A549 treated with Hydrocortisone at 1 μM for 4 hours (cell line): ENCODE measurements around the gene CDK16. TPM values are rescaled to one million over a fixed set of nuclear protein-coding genes. Genes with fewer than 3 reads are reported as not detected.

ENCODE experiments used
- total RNA-seq: library from RNA; stranded (reverse); fragments of 200-300 nt; extraction: Qiagen RNA extraction; gene quantifications from 5 replicates; pipeline ENCODE4 v1.2.3, GENCODE V29; 2022

CDK16 gene
- 92.9 to 110 TPM (median 107 TPM) in 5 replicates for total RNA-seq

GRCh38 chrX:47218280-47218919 lies at the start of gene CDK16:
CDK16 (plus strand) TSS chrX:47218681; CDS start chrX:47223558, 4,877 bp downstream.

GRCh38 chrX:47193475-47194193 lies 24.8 kb upstream of the CDK16 start, which contains the start of gene UBA1:
UBA1 (plus strand) TSS chrX:47193829; CDS start chrX:47198803, 4,974 bp downstream.

GRCh38 chrX:47232803-47233332 lies 14.4 kb downstream of the CDK16 start, which contains the start of gene USP11:
USP11 (plus strand) TSS chrX:47233009; CDS start chrX:47233044, 35 bp downstream.

Other genes with a start within 250 kb of the CDK16 start
- gene RGN, start 140.2 kb upstream of the CDK16 start, total RNA-seq = 0.05 TPM in 1 of 5 replicates, not detected in the others
- gene NDUFB11, start 74.0 kb upstream of the CDK16 start, total RNA-seq = 122 to 182 TPM (median 168 TPM) in 5 replicates
- gene RBM10, start 73.5 kb upstream of the CDK16 start, total RNA-seq = 35.7 to 41.6 TPM (median 39.2 TPM) in 5 replicates
- 184 to 207 TPM (median 190 TPM) in 5 replicates for gene UBA1, start 24.9 kb upstream of the CDK16 start, total RNA-seq
- gene USP11, start 14.3 kb downstream of the CDK16 start, total RNA-seq = 45.6 to 60.7 TPM (median 52.5 TPM) in 5 replicates
- 0.05 TPM in 1 of 5 replicates, not detected in the others for gene ZNF157, start 151.9 kb downstream of the CDK16 start, total RNA-seq